ENCODE data around the gene PDE6C.

PDE6C gene

GRCh38 chr10:93594518-93594917 is 17.8 kb upstream of the PDE6C start:
- DNase-seq (ENCODE audit: low read depth in 3 of 3): no peak

GRCh38 chr10:93595378-93596161 is 16.8 kb upstream of the PDE6C start:
- no peak for DNase-seq (ENCODE audit: low read depth in 3 of 3)

GRCh38 chr10:93596539-93596938 is 15.8 kb upstream of the PDE6C start:
- DNase-seq (ENCODE audit: low read depth in 3 of 3): no peak

- no peak for DNase-seq (ENCODE audit: low read depth in 3 of 3)
These were observed 15.2 kb upstream of the PDE6C start for GRCh38 chr10:93597075-93597599.

- no peak for DNase-seq (ENCODE audit: low read depth in 3 of 3)
These were observed 14.2 kb upstream of the PDE6C start for GRCh38 chr10:93598157-93598556.

GRCh38 chr10:93599335-93599734 is 13.0 kb upstream of the PDE6C start:
- no peak for DNase-seq (ENCODE audit: low read depth in 3 of 3)

GRCh38 chr10:93599778-93600177 is 12.6 kb upstream of the PDE6C start:
- DNase-seq (ENCODE audit: low read depth in 3 of 3): no peak

- DNase-seq (ENCODE audit: low read depth in 3 of 3): no peak
These were observed 11.7 kb upstream of the PDE6C start for GRCh38 chr10:93600446-93601145.

GRCh38 chr10:93601146-93601773 is 11.1 kb upstream of the PDE6C start, which contains the start of gene RBP4:
RBP4 (minus strand) TSS chr10:93601235; CDS start chr10:93601028, 207 bp downstream.
- no peak for DNase-seq (ENCODE audit: low read depth in 3 of 3)

GRCh38 chr10:93601774-93602162 is 10.6 kb upstream of the PDE6C start:
- no peak for DNase-seq (ENCODE audit: low read depth in 3 of 3)

- DNase-seq (ENCODE audit: low read depth in 3 of 3): no peak
These were observed 9.3 kb upstream of the PDE6C start for GRCh38 chr10:93603023-93603422.

GRCh38 chr10:93604146-93604545 is 8.2 kb upstream of the PDE6C start:
- DNase-seq (ENCODE audit: low read depth in 3 of 3): no peak

- no peak for DNase-seq (ENCODE audit: low read depth in 3 of 3)
These were observed 3.9 kb upstream of the PDE6C start for GRCh38 chr10:93608421-93608820.

- DNase-seq (ENCODE audit: low read depth in 3 of 3): no peak
These were observed 789 bp downstream of the PDE6C start for GRCh38 chr10:93613126-93613525.

GRCh38 chr10:93614101-93614825 is 1.9 kb downstream of the PDE6C start:
- DNase-seq (ENCODE audit: low read depth in 3 of 3): no peak

GRCh38 chr10:93615576-93616235 is 3.4 kb downstream of the PDE6C start:
- no peak for DNase-seq (ENCODE audit: low read depth in 3 of 3)

GRCh38 chr10:93620925-93621324 is 8.6 kb downstream of the PDE6C start:
- DNase-seq (ENCODE audit: low read depth in 3 of 3): no peak

- DNase-seq (ENCODE audit: low read depth in 3 of 3): no peak
These were observed 10.6 kb downstream of the PDE6C start for GRCh38 chr10:93622942-93623341.

GRCh38 chr10:93628858-93629257 is 16.5 kb downstream of the PDE6C start:
- no peak for DNase-seq (ENCODE audit: low read depth in 3 of 3)

- no peak for DNase-seq (ENCODE audit: low read depth in 3 of 3)
These were observed 17.4 kb downstream of the PDE6C start for GRCh38 chr10:93629647-93630305.

All from stimulated activated CD4-positive, alpha-beta T cell treated with anti-CD3 and anti-CD28 coated beads, TNF-alpha, amount 100 ng/mL, for 48 hours (primary cell).